ENCODE data around the gene HAUS7.

Gene HAUS7

GRCh38 chrX:153441981-153442380 lies 28.4 kb downstream of the HAUS7 start:
- DNase-seq: no peak

DNA sequence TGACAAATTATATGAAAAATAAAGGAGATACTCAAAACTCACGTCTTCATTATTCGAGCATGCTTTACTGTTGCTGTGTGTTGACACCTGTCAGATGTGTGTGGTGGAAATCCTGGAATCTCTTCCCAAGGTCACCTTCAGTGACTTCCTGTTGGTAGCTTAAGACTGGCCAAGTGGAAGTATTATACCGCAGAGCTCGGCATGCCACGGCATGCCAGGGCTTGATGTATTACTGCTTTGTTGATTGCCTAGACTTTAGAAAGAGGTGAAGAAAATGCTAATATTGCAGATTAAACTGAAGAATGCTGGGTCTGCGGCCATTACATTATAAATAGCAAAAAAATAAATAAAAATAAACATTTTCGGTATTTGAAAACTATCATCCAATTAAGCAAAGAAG lies 29.1 kb downstream of the HAUS7 start:
- DNase-seq: no peak

DNA sequence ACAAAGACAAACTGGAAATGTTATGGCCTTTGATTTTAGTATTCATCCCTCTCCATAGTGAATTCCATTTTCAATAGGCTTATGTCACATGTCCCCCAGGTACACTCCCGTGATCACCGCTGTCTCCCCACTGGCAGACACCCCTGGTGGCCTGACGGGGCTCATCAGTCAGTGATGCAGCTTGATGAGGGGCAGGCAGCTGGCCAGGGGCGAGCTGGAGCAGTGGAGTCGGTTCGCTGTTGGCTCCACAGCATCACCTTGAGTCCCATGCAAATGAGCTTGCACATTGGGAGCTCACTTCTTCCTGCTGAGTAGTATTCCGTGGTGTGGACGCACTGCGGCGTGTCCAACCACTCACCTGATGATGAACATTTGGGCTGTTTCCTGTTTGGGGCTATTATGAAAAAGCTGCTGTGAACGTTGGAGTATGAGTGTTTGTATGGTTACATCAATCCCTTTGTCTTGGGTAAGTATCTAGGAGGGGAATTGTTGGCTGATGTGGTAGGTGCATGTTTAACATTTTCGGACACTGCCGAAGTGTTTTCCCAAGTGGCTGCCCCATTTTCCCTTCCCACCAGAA lies 29.7 kb downstream of the HAUS7 start:
- DNase-seq: no peak

- no peak for DNase-seq
These were observed 30.4 kb downstream of the HAUS7 start for GRCh38 chrX:153439977-153440376.

GRCh38 chrX:153438532-153438931 lies 31.8 kb downstream of the HAUS7 start:
- peak in 7 of 51 donors; percentile 1 to 15 (median 5) for DNase-seq

DNA sequence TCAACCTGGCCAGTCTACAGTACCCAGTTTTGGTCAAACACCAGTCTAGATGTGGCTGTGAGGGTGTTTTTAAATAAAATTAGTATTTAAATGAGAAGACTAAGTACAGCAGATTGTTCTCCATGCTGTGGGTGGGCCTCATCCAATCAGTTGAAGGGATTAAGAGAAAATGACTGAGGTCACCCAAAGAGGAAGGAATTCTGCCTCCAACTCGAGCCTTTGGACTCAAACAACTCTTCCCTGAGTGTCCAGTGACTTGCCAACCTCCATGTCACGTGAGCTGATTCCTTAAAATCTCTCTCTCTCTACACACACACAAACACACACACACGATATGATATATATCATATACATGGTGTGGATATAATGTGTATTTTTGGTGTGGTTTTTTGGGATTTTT lies 34.5 kb downstream of the HAUS7 start:
- DNase-seq: no peak

DNA sequence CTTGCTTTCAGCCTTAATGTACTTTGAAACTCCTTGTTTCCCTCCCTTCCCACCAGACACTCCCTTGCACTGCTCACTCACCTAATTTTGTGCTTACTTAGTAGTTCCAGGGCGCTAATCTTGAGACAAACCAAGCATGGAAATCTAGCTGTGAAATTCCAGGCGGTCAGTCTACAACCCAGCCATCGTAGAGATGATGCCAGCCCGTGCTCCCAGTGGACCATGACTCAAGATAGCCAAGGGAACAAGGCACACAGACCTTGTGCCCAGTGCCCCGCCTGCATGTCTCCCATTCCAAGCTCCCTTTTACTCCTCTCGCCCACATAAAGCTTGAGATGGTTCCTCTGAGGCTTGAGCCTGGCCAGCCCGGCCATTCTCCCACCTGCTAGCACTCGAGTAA lies 35.6 kb downstream of the HAUS7 start:
- DNase-seq: no peak

GRCh38 chrX:153433781-153434285 lies 36.5 kb downstream of the HAUS7 start:
- no peak for DNase-seq

- DNase-seq: no peak
These were observed 37.2 kb downstream of the HAUS7 start for GRCh38 chrX:153433161-153433680.

GRCh38 chrX:153430796-153431195 lies 39.6 kb downstream of the HAUS7 start:
- DNase-seq: no peak

- no peak for DNase-seq
These were observed 44.2 kb downstream of the HAUS7 start for GRCh38 chrX:153426204-153426603.

DNA sequence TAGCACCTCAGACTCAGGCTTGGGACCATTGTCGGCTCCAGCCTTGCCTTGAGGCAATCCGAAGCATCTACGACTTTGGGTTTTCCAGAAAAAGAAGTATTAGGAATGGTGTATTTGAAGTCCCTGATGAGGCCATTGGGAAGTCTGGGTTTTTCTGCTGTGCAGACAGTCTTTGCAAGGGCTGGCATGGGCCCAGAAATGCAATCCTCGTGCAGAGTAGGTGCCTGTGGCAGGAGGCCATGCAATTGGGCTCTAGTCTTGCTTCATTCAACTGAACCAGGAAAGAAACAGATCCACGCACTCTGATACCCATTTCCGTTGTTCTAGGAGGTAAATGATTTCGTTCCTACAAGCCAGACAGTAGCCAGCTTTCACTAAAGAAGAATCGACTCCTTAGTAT lies 46.7 kb downstream of the HAUS7 start:
- no peak for DNase-seq

DNA sequence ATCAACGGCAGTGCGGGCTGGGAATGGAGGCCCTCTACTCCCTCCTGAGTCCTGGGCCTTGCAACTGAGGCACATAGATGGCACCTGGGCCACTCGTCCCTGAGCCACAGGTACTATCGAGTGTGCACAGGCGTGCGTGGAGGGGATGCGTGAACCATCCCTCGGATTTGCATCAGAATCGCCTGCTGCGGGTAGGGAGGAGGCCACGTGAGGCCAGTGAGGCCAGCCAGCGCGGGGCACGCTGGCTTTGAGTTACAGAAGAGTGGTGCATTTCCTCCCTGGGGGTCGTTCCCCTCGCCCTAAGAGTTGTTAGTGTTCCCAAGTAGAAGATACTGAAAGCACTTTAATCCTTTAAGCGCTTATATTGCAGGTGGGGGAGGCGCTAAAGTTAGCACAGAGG lies 48.5 kb downstream of the HAUS7 start:
- no peak for DNase-seq

DNA sequence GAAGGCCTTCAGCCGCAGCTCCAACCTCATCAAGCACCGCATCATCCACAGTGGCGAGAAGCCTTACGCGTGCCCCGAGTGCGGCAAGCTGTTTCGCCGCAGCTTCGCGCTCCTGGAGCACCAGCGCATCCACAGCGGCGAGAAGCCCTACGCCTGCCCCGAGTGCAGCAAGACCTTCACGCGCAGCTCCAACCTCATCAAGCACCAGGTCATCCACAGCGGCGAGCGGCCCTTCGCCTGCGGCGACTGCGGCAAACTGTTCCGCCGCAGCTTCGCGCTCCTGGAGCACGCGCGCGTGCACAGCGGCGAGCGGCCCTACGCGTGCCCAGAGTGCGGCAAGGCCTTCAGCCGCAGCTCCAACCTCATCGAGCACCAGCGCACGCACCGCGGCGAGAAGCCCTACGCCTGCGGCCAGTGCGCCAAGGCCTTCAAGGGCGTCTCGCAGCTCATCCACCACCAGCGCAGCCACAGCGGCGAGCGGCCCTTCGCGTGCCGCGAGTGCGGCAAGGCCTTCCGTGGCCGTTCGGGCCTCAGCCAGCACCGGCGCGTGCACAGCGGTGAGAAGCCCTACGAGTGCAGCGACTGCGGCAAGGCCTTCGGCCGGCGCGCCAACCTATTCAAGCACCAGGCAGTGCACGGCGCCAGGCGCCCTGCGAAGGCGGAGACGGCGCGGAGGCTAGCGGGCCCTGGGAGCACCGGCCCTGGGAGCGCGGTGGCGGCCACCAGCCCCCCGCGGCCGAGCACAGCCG lies 49.4 kb downstream of the HAUS7 start:
- DNase-seq: no peak

GRCh38 chrX:153417637-153418036 lies 52.7 kb downstream of the HAUS7 start:
- no peak for DNase-seq

- no peak for DNase-seq
These were observed 53.5 kb downstream of the HAUS7 start for GRCh38 chrX:153416781-153417450.

GRCh38 chrX:153414856-153415510 lies 55.4 kb downstream of the HAUS7 start:
- no peak for DNase-seq

GRCh38 chrX:153413731-153414130 lies 56.6 kb downstream of the HAUS7 start:
- DNase-seq: no peak

DNA sequence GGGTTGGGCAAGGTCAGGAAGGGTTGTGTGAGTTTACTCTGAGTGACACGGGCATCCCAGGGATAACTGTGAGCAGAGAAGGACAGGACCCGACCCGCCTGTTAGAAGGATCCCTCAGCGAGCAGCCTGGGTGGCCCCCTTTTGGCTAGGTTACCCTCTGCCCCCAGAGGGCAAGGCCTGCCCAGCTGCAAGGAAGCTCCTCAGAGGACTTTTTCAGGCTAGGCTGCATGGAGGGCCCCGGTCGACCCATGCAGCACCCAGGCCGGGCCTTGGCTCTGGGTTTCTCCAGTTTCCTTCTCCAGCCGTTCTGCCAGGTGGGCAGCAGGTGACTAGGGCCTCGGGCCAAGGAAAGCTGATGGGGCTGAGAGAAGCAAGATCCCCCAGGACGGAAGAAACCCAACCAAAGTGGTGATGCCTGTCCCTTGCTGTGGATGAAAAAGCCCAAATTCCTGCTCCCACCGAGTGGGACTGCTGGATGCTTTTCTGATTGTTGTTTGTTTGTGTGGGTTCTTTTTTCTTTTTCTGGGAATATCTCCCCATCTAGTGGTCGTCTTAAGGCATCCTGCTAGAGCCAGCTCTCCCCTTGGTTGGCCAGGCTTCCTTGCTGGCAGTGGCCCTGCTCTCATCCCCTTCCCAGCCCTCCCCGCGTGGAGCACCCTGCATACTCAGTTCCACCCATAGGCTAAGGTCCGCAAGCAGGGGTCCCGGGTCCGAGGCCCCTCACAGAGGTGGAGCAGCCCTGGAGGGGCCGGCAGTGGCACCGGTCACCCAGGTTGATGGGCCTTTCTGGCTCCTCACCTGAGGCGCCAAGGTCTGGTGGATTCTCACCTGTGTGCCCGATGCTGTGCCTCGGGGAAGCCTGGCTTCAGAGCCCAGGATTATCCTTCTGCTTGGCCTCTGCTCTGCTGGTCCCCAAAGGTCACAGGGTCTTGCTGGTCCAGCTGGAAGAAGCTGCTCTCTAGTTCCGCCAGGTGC lies 57.3 kb downstream of the HAUS7 start:
- DNase-seq: peak in 1 of 51 donors; percentile 4

DNA sequence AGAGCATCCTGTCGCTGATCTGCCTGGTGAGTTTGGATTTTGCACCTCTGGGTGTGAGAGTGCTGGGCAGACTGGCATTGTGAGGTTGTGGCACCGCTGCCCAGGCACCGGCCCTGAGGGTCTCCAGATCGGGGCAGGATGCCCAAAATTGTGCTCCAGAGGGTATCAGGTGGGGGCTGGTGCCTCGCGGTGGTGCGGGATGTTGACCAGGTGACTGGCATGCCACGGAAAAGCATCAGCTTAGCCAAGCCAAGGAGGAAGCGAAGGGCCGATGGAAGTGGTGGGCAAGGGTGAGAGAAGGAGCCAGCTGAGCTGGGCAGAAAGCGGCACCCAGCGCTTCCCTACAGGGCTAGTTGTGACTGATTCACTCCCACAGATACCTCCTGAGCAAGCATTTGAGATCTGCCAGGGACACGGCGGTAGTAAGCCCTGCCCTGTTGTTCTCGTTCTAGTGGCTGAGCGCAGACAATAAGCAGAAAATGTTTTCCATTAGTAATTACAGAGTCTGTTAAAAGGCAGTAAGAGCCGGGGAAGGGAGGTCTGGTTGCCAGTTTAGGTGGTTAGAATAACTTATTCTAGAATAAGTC lies 58.3 kb downstream of the HAUS7 start:
- peak in 2 of 51 donors; percentile 3 to 4 for DNase-seq
